NOMO-1 treated with dmso at 0.1 percent for 144 hours (cell line): ENCODE results near the gene RAD51B.

Experiments used
- DNase-seq: peaks from one replicate; lab custom pipeline; 2025; ENCODE audit not compliant: unreplicated experiment; lab: John Stamatoyannopoulos, UW

Gene RAD51B

DNA sequence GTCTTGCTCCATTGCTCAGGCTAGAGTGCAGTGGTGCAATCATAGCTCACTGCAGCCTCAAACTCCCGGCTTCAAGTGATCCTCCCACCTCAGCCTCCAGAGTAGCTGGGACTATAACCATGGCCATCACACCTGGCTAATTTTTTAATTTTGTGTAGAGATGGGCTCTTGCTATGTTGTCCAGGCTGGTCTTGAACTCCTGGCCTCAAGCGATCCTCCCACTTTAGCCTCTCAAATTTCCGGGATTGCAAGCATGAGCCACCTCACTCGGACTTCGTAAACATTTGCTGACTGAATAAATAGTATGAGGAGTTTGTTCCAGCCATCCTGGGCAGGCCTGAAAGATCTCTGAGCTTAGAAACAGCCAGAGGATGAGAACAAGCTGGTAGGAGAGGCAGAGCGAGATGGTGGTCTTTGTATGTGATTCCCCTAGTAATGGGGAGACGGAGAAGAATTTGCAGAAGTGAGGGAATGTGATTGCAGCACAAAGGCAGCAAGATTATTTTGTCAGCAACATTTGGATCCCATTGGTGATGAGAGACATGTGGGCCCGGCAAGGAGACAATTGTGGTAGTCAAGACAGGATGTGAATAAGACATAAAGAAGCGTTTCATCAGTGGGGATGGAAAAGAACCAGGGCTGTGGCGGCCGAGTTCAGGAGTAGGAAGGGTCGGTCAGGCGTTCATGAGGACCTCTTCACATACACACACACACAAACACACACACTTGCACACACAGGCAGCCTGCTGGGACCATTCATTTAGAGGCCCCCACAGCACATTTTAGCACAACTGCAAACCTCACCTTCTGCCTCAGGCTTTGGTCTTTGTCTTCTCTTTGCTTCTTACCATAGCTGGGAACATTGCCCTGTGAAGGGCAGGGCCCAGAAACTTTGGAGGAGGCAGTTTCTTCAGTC, 817.8 kb downstream of the RAD51B start:
- DNase-seq = no peak

DNA sequence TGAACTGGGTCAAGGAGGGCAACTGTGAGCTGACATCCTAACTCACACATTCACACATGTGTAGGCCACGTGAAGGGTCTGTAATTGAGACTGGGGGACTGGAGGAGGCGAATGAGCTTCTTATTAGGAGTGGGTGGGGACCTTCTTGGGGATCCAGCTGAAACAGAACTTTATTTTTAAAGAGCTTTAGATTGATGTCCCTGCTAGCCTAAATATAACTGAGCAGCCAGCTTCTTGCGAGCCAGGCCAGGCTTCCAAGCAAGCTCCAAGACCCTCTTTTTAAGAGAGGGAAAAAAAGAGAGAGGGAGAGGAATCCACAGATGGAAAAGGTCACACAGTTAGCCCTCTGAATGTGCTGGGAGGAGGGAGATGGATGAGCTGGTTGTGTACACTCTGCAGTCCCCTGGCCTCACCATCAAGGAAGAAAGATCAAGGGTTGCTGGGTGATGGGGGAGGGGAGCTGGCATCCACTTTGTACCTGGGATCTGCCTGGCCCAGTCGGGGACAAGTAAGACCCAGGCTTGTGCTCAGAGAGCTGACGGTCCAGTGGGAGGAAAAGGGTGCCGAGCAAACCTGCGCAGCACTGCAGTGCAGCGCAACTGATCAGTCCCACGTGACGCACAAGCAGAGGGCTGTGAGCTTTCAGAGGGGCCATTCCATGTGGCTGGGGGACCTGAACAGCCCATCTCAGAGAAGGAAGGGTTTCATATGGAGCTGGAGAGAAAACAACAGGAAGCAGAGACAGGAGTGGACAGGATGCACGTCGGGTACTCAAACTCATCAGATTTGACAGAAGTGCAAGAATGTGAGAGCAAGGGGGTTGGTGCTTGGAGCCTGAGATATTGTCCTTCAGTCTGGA, 818.8 kb downstream of the RAD51B start:
- DNase-seq = no peak

DNA sequence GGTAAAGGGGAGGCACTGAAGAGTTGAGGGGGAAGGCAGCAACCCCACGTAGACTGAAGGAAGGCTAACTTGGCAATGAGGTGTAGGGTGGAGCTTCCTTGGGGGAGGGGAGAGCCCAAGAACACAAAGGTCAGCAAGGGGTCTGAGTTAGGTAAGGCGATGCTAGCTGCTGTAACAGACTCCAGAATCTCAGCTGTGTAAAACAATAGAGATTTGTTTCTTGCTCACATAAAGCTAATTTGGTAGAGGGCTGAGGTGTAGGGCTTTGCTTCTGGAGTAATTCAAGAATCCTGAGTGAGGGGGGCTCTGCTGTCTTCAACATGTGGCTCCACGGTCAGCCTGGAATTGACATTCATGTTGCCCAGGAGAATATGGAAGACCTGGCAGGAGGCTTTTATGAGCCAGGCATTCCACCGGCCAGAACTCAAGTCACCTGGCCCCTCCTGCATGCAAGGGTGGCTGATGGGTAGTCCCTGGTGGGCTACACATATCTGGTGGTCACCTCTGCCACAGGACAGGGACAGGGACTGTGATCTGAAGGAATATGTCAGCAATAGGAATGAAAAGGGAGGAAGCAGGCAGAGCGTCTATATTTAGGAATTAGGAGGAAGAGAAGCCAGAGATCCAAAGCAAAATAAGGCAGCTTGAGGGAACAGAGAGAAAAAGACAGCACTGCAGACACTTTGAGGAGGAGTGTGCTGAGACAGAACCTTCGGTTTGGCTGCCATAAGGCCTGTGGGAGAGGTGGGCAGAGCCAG, 819.6 kb downstream of the RAD51B start:
- no peak for DNase-seq

DNA sequence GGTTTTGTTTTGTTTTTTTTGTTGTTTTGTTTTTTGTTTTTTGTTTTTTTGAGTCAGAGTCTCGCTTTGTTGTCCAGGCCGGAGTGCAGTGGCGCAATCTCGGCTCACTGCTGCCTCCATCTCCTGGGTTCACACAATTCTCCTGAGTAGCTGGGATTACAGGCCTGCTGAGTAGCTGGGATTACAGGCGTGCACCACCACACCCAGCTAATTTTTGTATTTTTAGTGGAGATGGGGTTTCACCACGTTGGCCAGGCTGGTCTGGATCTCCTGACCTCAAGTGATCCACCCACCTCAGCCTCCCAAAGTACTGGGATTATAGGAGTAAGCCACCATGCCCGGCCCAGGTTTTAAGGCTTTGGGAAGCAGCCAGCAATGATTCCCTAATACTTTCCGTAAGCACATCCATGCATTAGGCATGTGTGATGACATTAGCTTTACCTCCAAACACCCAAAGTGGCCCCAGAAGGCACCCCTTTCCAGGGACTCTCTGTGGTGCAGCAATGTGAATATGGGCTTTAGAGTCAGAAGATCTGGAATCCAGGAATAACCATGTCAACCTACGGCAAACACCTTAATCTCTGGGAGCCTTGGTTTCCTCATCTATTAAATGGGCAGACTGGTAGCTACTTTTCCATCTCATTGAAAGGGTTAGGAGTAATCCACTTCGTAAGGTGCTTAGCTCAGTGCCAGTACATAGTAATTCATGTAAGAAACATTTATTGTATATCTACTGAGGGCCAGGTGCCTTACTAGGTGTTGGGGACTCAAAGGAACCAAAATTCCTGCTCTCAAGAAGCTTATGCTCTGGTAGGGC, 820.4 kb downstream of the RAD51B start:
- no peak for DNase-seq

DNA sequence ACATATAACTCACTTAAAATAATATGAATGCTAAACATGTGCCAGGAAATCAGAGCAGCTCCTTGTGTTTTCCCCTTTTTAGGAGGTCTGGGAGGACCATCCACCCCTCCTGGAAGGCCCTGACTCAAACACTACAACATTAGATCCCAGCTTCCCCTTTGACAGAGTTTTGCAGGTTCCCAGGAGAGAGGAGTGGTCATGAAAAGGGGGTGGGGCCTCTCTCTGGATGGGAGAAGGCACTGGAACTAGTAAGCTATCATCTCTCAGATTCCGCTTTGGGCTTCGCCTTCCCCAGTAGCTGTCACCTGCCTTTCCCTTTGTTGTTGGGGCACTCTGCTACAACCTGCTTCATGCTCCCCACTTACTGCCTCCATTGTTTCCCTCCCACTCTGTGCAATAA, 824.1 kb downstream of the RAD51B start:
- no peak for DNase-seq

DNA sequence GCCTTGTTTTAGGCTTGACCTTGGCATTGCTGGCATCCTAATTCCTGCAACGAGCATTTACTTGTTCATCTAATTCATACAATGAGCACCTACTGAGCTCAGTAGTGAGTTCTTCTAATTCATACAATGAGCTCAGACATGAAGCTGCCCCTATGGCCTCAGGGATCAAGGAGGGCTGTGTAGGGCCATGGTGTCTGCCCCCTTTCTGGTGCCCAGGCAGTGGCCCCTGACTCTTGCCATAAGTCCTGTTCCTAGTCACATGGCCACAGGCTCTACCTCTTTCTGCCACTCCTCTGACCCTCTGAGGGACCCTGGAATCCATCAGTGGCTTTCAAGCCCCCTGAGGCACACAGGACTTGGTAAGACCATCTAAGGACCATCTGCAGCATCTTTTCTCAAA, 824.5 kb downstream of the RAD51B start:
- DNase-seq = no peak

DNA sequence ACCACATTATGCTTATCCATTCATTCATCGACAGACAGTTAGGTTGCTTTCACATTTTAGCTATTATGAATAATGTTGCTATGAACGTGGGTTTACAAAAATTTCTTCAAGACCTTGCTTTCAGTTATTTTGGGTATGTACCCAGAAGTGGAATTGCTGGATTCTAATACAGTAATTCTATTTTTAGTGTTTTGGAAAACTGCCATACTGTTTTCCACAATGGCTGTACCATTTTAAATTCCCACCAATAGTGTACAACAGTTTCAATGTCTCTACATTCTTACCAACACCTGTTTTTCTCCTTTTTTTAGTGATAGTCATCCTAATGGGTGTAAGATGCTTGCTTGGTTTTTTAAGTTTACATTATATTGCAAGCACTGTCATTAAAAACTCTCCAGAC, 825.8 kb downstream of the RAD51B start:
- DNase-seq = no peak

DNA sequence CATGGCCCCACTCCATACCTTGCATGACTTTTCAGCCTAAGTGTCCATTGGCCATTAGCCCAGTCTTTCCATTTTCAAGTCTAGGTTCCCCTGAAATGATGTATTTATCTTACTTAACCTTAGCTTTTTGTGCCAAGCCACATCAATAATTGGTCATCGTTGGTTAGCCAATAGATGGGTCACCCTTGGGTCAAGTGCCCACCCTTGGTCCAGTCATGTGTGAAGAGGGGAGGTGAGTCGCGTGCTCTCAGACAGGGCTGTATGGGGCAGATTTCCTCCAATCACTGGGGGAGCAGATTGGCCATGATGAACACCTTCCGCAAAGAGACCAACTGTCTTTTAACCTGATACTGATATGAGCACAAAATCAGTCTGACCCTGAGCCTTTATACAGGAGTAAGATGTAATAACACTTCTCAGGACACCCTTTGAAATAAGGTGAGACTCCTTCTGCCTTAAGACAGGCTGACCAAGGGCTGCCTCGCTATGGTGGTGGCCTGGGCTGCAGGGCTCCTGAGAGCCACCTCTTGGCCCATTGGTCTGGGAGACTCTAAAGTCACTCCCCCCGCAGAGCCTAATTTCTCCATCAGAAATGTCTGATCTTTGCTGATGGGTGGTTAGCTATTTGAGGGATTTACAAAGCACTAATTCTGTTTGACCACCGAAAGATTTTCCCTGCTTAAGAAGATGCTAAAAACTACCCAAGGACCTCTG, 830.1 kb downstream of the RAD51B start:
- DNase-seq = no peak

DNA sequence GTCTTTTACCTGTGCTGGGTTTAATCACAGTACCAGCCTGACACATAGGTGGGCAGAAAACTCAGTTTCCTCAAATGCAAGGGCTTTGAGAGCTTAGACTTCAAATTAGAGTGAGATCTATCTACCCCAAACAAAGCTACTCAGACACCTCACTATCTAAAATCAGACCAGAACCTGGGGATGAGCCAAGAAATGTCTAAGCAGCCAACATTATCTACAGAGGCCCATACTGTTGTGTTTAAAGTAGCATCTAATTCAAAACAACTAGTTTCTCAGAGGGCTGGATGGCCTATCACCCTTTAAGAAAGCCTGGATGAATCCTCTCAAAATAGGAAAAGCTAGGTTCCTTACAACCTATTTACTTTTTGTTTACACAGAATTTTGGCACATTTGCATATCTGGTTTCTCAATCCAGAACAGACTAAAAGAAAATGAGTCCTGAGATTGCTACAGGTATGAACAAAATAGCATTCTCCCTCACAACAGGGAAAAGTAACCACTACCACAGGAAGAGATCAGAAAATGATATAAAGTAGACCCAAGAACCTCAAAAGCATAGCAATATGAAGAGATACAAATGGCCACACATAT, 830.9 kb downstream of the RAD51B start:
- DNase-seq = no peak

DNA sequence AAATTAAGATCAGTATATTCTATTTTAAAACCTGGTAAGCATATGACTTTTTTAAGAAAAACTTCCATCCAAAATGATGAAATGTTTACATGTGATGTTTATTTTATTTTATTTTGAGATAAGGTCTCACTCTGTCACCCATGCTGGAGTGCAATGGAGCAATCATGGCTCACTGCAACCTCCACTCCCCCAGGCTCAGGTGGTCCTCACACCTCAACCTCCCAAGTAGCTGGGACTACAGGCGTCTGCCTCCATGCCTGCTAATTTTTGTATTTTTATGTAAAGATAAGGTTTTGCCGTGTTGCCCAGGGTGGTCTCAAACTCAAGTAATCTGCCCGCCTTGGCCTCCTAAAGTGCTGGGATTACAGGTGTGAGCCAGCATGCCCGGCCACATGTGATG, 831.5 kb downstream of the RAD51B start:
- no peak for DNase-seq

DNA sequence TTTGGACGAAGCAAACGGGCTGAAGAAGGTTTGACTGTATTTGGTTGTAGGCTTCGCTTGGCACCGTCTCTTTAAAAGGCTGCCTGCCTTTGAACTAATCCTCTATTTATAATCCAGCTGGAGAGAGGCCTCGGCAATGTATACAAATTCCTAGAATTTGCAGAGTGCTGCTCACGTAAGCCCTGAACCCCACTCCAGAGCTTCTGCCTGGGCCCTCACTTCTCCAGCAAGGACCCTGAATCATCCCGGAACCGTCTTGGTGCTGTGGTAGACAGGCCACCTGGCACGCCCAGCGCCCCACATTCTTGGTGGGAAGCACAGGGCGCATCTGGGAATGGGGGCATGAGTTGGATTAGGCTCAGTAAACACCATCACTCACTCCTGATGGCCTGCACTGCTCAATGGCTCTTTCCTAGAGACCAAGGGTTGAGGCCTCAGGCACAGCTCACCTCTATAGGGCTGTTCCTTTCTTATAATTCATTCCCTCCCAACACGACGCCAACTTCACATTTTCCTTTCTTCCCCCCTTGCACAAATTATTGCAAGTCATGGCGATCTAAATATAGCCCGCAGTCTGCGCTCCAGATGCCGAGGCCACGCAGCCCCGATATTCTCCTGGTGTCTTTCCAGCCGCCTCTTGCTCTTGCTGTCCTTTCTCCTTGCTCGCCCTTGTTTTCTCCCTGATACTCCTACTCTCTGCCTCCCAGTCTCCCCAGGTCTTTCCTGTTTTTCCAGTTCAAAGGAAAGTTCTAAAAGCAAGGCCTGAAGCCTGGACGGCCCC, 832.3 kb downstream of the RAD51B start:
- no peak for DNase-seq

DNA sequence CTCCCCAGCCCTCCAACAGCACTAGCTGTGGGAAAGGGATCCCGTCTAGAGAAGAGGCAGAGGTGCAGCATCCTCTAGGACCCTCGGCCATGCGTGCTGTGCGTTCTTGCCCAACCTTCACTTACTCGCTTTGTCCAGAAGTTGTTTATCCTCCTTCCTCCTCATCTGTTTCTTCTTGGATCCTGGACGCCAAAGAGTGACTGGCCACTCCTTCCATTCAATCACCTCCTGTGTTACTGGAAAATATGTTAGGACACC, 832.8 kb downstream of the RAD51B start:
- DNase-seq = no peak

DNA sequence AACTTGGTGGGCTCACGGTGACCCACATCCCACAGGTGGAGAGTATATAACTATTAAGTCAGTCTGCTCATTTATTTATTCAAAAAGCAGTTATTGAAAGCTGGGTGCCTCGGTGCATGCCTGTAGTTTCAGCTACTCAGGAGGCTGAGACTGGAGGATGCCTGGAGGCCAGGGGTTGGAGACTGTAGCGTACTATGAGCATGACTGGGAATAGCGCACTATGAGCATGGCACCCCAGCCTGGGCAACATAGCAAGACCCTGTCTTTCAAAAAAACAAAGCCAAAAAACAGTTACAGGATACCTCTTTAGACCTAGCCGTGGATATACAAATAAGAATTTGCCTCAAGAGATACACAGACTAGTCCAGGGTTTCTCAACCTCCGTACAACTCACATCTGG, 833.5 kb downstream of the RAD51B start:
- no peak for DNase-seq

DNA sequence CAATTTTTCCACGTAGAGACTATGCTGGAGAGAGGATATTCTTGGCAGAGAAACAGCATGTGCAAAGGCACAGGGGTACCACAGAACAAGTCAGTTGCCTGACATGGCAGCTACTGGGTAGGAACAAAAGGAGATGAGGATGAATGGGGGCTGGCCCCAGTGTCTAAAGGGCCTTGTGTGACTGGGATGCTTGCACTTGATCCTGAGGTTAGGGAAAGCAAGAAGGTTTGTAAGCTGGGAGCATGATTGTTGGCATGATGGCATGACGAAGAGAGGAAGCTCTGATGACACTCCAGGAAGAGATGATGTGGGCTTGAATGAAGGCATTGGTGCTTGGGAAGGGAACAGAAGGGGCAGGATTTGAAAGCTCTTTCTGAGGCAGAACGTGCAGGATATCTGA, 834.2 kb downstream of the RAD51B start:
- DNase-seq = no peak

DNA sequence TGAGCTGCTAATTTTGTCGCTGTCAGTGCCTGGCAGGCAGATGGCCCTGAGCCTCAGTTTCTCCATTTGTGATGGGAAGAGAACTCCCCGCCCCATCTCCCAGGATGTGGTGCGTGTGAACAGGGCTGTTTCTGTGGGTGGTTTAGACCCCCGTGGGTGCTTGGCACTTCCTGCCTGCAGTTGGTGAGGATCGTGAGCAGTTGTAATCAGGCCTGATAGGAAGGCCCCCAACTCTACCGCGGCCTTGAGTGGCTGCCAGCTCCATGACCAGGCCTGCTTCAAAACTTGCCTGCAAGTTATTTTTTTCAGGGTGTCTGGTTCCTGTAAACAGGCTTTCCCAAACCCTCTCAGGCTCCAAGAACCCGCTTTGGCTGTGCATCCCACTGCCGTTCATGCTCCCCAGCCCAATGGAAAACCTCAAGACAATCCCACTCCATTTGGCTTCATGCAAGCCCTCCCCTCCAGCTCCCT, 834.9 kb downstream of the RAD51B start:
- no peak for DNase-seq

DNA sequence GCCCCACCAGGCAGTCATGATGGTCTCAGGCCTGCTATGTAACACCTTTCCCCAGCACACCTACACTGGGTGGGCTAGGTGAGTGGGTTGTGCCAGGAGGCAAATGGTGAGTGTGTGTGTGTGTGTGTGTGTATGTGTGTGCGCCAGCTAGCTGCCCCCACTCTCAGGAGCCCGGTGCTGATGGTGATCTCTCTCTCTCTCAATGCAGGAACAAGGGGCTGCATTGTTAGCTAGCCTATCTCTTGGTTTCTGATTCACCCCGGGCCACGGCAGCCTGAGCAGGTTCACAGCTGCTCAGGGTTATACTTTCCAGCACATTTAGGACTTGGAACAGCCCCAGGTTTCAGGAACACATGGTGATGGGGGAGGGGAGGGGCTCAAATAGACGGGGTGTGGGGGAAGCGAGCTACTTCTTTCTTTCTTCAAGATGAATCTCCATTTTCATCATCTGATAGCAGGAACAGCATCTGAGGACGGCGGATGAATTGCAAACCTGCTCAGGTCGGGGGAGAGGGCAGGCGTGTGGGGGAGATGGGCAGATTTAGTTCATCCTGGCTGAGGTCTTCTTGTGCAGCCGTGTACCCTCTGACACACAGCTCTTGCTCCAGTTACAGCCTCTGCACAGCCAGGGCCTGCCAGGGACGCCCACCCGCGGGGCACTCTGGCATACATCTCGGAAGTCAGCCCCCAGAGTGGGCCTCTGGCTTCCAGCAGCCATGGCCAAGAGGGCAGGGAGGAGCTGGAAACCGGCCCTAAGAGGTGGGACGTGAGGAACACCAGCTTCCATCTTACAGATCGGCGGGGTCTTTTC, 835.6 kb downstream of the RAD51B start:
- DNase-seq = no peak

DNA sequence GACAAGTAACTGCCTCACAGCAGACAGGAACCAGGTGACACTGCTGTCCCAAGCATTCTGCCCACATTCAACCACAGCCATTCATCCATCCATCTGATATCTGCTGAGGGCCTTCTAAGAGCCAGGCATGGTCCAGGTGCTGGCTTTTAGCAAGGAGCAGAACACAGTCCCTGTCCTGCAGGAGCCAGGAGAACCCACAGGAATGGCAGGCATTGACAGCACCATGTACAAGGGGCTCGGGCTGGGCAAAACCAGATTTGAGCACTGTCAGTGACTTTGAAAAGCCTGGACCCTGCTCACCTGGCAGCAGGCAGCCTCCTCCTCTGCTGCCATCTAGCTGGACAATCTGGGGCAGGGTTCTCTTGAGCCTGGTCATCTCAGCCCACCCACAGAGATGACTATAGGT, 836.3 kb downstream of the RAD51B start:
- DNase-seq = no peak

DNA sequence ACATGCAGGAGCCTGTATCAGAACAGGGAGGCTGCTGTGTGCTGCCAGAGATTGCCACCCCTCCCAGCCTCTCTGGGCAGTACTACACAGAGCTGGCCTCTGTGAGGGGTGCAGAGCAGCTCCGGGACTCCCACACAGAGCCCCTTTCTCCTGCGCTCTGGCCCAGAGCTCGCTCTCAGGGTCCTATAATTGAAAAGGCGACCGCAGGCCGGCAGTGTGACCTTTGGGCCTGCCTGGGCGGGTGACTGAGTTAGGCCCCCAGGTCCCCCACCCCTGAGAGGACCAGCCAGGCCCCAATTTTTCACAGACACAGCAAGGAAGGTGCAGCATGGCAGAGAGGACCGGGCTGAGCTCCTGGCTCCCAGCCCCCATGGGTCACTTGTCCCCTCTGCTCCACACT, 836.9 kb downstream of the RAD51B start:
- DNase-seq = no peak
